HG02885 (cell line): Measurements from ENCODE around the gene SRP68.

Experiments
- ATAC-seq: cut with Tn5 transposase; IDR thresholded peaks from one replicate; pipeline ENCODE4 v1.9.1; 2021; ENCODE audit warnings: mild to moderate bottlenecking; ENCODE audit not compliant: unreplicated experiment, poor library complexity

SRP68 gene

DNA sequence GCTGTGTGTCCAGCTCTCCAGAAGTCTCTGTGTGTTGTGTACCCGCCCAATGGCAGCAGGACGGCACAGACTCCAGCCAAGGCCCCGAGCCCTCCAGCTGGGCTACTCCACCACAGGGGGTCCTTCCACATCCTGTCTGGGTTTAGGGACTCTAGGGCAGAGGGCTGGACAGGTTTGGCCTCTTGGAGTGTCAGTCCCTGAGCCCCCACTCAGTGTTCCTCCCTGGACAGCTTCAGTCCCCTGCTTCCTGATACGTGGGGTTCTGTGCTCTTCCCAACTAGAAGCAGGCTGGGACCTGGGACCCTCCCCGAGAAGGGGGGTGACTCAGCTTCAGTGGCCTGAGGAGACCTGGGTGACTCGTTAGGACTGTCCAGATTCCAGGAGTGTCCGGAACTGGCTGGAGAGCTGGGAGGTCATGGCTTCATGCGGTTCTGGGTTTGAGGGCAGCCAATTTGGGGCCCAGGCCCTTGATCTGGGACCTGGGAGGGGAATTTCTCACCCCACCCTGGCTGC is 67.5 kb downstream of the SRP68 start:
- no peak for ATAC-seq

GRCh38 chr17:76003915-76004314 is 68.4 kb downstream of the SRP68 start:
- no peak for ATAC-seq

- no peak for ATAC-seq
Measured at GRCh38 chr17:76002100-76002499, 70.2 kb downstream of the SRP68 start.

DNA sequence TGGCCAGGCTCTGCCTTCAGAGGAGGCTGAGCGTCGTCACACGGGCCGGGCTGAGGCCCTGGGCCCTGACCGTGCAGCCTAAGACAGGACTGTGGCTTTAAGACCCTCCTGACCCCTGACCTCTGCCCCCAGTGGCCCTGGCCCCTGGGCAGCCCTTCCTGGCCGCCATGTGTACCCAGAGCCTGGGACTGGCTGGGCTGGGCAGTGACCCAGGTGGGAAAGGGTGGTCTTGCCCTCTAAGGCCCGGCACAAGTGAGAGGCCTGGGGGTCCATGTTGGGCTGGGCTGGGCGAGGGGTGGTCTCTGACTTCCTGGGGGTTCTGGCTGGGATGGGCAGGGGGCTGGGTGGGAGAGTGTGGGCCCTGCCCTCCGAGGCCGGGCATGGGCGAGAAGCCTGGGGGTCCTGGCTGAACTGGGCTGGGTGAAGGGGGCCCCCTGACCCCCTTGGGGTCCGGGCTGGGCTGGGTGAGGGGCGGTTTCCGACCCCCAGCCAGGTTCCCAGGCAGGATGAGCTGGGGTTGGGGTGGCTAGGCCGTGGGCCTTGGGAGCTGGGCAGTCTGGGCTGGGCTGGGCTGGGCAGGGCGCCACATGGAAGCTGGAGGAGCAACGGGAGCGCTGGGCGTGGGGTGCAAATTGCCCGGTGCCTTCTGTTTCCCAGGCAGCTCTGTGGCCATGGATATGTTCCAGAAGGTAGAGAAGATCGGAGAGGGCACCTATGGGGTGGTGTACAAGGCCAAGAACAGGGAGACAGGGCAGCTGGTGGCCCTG is 71.4 kb downstream of the SRP68 start, which contains the start of gene CDK3:
CDK3 (plus strand) TSS at position 101 of the 767 bp plus-strand sequence; CDS start at position 672, 571 bp downstream.
- ATAC-seq = no peak

DNA sequence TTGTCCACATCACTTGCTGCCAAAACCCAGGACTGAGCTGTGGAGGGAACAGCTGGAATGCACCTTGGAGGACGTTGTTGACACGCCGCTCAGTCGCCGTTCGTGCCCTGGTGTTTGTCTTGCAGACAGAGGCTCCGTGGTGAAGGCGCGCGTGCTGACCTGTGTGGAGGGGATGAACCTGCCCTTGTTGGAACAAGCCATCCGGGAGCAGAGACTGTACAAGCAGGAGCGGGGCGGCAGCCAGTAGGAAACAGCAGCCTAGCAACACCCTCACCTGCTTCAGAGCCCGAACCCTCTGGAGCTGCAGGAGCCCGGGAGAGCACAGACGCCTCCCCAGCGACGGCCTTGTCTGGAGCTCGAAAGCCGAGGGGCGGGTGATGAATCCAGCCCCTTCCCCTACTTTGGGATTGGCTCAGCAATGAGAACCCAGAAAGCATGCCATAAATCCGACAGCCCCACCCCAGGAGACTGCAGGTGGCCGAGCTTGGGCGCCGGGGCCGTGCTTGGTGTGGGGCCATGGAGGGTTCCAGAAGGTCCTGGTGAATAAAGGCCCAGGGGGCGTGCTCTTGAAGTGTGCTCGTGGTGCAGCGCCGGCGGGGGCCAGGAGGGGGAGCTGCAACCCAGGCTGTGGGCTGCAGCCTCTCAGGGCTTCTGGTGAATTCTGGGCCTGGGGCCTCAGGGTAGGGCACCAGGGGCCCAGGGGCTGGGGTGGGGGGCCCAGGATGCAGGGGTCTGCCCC is 72.1 kb downstream of the SRP68 start:
- ATAC-seq = no peak

GRCh38 chr17:75998327-75998795 is 74.0 kb downstream of the SRP68 start:
- no peak for ATAC-seq

- ATAC-seq = no peak
Measured at GRCh38 chr17:75996665-75997590, 75.4 kb downstream of the SRP68 start.

- ATAC-seq = no peak
Measured at GRCh38 chr17:75995385-75995925, 76.9 kb downstream of the SRP68 start.

DNA sequence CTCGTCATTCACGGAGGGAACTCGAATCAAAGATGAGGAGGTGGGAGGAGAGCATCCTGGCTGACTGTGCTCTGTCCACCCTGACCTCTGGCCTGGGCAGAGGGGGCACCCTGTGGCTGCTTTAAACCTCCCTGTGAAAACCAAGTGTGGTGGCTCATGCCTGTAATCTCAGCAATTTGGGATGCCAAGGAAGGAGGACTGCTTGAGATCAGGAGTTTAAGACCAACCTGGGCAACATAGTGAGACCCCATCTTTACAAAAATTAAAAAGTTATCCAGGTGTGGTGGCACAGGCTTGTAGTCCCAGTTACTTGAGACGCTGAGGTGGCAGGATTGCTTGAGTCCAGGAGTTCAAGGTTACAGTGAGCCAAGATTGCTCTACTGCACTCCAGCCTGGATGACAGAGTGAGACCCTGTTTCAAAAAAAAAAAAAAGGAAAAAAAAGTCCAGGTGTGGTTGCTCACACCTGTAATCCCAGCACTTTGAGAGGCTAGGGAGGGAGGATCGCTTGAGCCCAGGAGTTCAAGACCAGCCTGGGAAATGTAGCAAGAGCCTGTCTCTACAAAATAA is 77.4 kb downstream of the SRP68 start:
- ATAC-seq = no peak

GRCh38 chr17:75991396-75991795 is 80.9 kb downstream of the SRP68 start:
- ATAC-seq = no peak
